NK-92 (cell line): ENCODE results near the gene NUP205.
"Not testable (repeated sequence)": the region's sequence is repeated elsewhere in the genome, so short reads cannot be mapped to it uniquely, and the experiment has no call there.

ENCODE experiments used
- DNase-seq: peaks from one replicate; lab custom pipeline; 2025; ENCODE audit not compliant: unreplicated experiment; lab: John Stamatoyannopoulos, UW

NUP205 gene

GRCh38 chr7:135617781-135618180 lies 60.1 kb downstream of the NUP205 start:
- no peak for DNase-seq

GRCh38 chr7:135618510-135618909 lies 60.8 kb downstream of the NUP205 start:
- no peak for DNase-seq

GRCh38 chr7:135620447-135620846 lies 62.7 kb downstream of the NUP205 start:
- DNase-seq = no peak

GRCh38 chr7:135620980-135621850 lies 63.5 kb downstream of the NUP205 start:
- no peak for DNase-seq

GRCh38 chr7:135634191-135634878 lies 76.6 kb downstream of the NUP205 start:
- no peak for DNase-seq

GRCh38 chr7:135639690-135640089 lies 82.0 kb downstream of the NUP205 start:
- not testable (repeated sequence) for DNase-seq

- no peak for DNase-seq
These were observed 86.4 kb downstream of the NUP205 start for GRCh38 chr7:135644154-135644553.

GRCh38 chr7:135644729-135645128 lies 87.0 kb downstream of the NUP205 start:
- no peak for DNase-seq

GRCh38 chr7:135645296-135645904 lies 87.7 kb downstream of the NUP205 start:
- no peak for DNase-seq

- DNase-seq = no peak
These were observed 90.0 kb downstream of the NUP205 start for GRCh38 chr7:135647755-135648154.

GRCh38 chr7:135648235-135648634 lies 90.5 kb downstream of the NUP205 start:
- no peak for DNase-seq

GRCh38 chr7:135650831-135651573 lies 93.3 kb downstream of the NUP205 start:
- DNase-seq = no peak

- DNase-seq = no peak
These were observed 95.8 kb downstream of the NUP205 start for GRCh38 chr7:135653340-135654080.

- DNase-seq = no peak
These were observed 100.8 kb downstream of the NUP205 start for GRCh38 chr7:135658564-135658963.

- DNase-seq = no peak
These were observed 101.6 kb downstream of the NUP205 start for GRCh38 chr7:135659159-135659846.

GRCh38 chr7:135661311-135662122 lies 103.8 kb downstream of the NUP205 start:
- DNase-seq = no peak

GRCh38 chr7:135662123-135662372 lies 104.3 kb downstream of the NUP205 start:
- no peak for DNase-seq

GRCh38 chr7:135662373-135663114 lies 104.8 kb downstream of the NUP205 start, which contains the start of gene STMP1:
TSS of gene STMP1 (plus strand) at chr7:135662514.
- peak; percentile 82 for DNase-seq
